ENCODE measurements around the gene VPS37D. TPM values are rescaled to one million over a fixed set of nuclear protein-coding genes. Genes with fewer than 3 reads are reported as not detected.

VPS37D gene
- total and polyA plus RNA-seq, 2 donors, result 3.2 to 4.7 TPM

- Histone ChIP-seq H3K27ac (ENCODE audit: low read depth) (no peak overlapping the region), H3K4me3 (ENCODE audit: low read depth, low read length) (no peak overlapping the region), H3K4me1 (ENCODE audit: insufficient read depth) (peaks cover 1% of the 10 kb centered on the region), H3K36me3 (ENCODE audit: insufficient read depth) (no peaks in the 10 kb centered on the region)
- DNase-seq (ENCODE audit: extremely low spot score), result no peak
- 91% methylated on average over 2 of the region's 2 CpGs for WGBS
Measured at GRCh38 chr7:73679709-73680108, 12.1 kb downstream of the VPS37D start.

- H3K36me3 ChIP-seq (ENCODE audit: insufficient read depth), result no peaks in the 10 kb centered on the region
- WGBS, result 85% methylated on average over 7 of the region's 7 CpGs
- H3K27ac ChIP-seq (ENCODE audit: low read depth), result no peak overlapping the region
- no peak overlapping the region for H3K4me3 ChIP-seq (ENCODE audit: low read depth, low read length)
- DNase-seq (ENCODE audit: extremely low spot score), result no peak
- H3K4me1 ChIP-seq (ENCODE audit: insufficient read depth), result peaks cover 1% of the 10 kb centered on the region
Measured at GRCh38 chr7:73680501-73680900, 12.9 kb downstream of the VPS37D start.

GRCh38 chr7:73681031-73681430 lies 13.4 kb downstream of the VPS37D start:
- Histone ChIP-seq H3K4me1 (ENCODE audit: insufficient read depth) (peaks cover 1% of the 10 kb centered on the region), H3K4me3 (ENCODE audit: low read depth, low read length) (no peak overlapping the region), H3K36me3 (ENCODE audit: insufficient read depth) (no peaks in the 10 kb centered on the region), H3K27ac (ENCODE audit: low read depth) (no peak overlapping the region)
- no peak for DNase-seq (ENCODE audit: extremely low spot score)
- WGBS, result 82% methylated on average over 8 of the region's 8 CpGs

GRCh38 chr7:73682745-73683055 lies 15.1 kb downstream of the VPS37D start:
- Histone ChIP-seq H3K4me3 (ENCODE audit: low read depth, low read length) (peak overlapping the region; percentile 77), H3K36me3 (ENCODE audit: insufficient read depth) (no peaks in the 10 kb centered on the region), H3K4me1 (ENCODE audit: insufficient read depth) (peaks cover 1% of the 10 kb centered on the region), H3K27ac (ENCODE audit: low read depth) (no peak overlapping the region)
- no peak for DNase-seq (ENCODE audit: extremely low spot score)
- WGBS, result under 1% methylated on average over 33 of the region's 33 CpGs

GRCh38 chr7:73683056-73683787 lies 15.6 kb downstream of the VPS37D start, which contains the start of the genes BUD23 and DNAJC30:
TSS of gene BUD23 (plus strand) at chr7:73683597. CDS start at chr7:73683626, 29 bp downstream.
TSS of gene DNAJC30 (minus strand) at chr7:73683453. CDS start at chr7:73683423, 30 bp downstream.
- WGBS, result under 1% methylated on average over 68 of the region's 68 CpGs
- Histone ChIP-seq H3K4me1 (ENCODE audit: insufficient read depth) (peaks cover 1% of the 10 kb centered on the region), H3K27ac (ENCODE audit: low read depth) (peak within 1 kb of the TSS; percentile 73), H3K4me3 (ENCODE audit: low read depth, low read length) (peak within 1 kb of the TSS; percentile 94), H3K36me3 (ENCODE audit: insufficient read depth) (no peaks in the 10 kb centered on the region)
- DNase-seq (ENCODE audit: extremely low spot score), result peak; percentile 91

- Histone ChIP-seq H3K4me3 (ENCODE audit: low read depth, low read length) (peak overlapping the region; percentile 94), H3K27ac (ENCODE audit: low read depth) (peak overlapping the region; percentile 48), H3K36me3 (ENCODE audit: insufficient read depth) (no peaks in the 10 kb centered on the region), H3K4me1 (ENCODE audit: insufficient read depth) (peaks cover 1% of the 10 kb centered on the region)
- WGBS, result 24% methylated on average over 58 of the region's 58 CpGs
- DNase-seq (ENCODE audit: extremely low spot score), result no peak
Measured at GRCh38 chr7:73683788-73684693, 16.4 kb downstream of the VPS37D start.

- H3K4me1 ChIP-seq (ENCODE audit: insufficient read depth), result peaks cover 1% of the 10 kb centered on the region
- WGBS, result 98% methylated on average over 18 of the region's 18 CpGs
- H3K27ac ChIP-seq (ENCODE audit: low read depth), result no peak overlapping the region
- no peak for DNase-seq (ENCODE audit: extremely low spot score)
- H3K4me3 ChIP-seq (ENCODE audit: low read depth, low read length), result no peak overlapping the region
- H3K36me3 ChIP-seq (ENCODE audit: insufficient read depth), result no peaks in the 10 kb centered on the region
Measured at GRCh38 chr7:73685311-73685710, 17.7 kb downstream of the VPS37D start.

GRCh38 chr7:73688288-73688687 lies 20.7 kb downstream of the VPS37D start:
- Histone ChIP-seq H3K4me1 (ENCODE audit: insufficient read depth) (no peaks in the 10 kb centered on the region), H3K4me3 (ENCODE audit: low read depth, low read length) (no peak overlapping the region), H3K36me3 (ENCODE audit: insufficient read depth) (peaks cover 2% of the 10 kb centered on the region), H3K27ac (ENCODE audit: low read depth) (no peak overlapping the region)
- DNase-seq (ENCODE audit: extremely low spot score), result no peak
- WGBS, result 91% methylated on average over 8 of the region's 8 CpGs

- 80% methylated on average over 7 of the region's 7 CpGs for WGBS
- no peaks in the 10 kb centered on the region for H3K4me1 ChIP-seq (ENCODE audit: insufficient read depth)
- H3K4me3 ChIP-seq (ENCODE audit: low read depth, low read length), result no peak overlapping the region
- H3K27ac ChIP-seq (ENCODE audit: low read depth), result no peak overlapping the region
- DNase-seq (ENCODE audit: extremely low spot score), result no peak
- H3K36me3 ChIP-seq (ENCODE audit: insufficient read depth), result peaks cover 2% of the 10 kb centered on the region
Measured at GRCh38 chr7:73690646-73691045, 23.0 kb downstream of the VPS37D start.

GRCh38 chr7:73696372-73696771 lies 28.7 kb downstream of the VPS37D start:
- whole genome bisulfite sequencing, result 87% methylated on average over 4 of the region's 4 CpGs
- H3K4me1 ChIP-seq (ENCODE audit: insufficient read depth), result no peaks in the 10 kb centered on the region
- H3K4me3 ChIP-seq (ENCODE audit: low read depth, low read length), result no peak overlapping the region
- no peak overlapping the region for H3K27ac ChIP-seq (ENCODE audit: low read depth)
- peaks cover 2% of the 10 kb centered on the region for H3K36me3 ChIP-seq (ENCODE audit: insufficient read depth)
- DNase-seq (ENCODE audit: extremely low spot score), result no peak

GRCh38 chr7:73698410-73698809 lies 30.8 kb downstream of the VPS37D start:
- H3K36me3 ChIP-seq (ENCODE audit: insufficient read depth), result no peaks in the 10 kb centered on the region
- no peak overlapping the region for H3K4me3 ChIP-seq (ENCODE audit: low read depth, low read length)
- 84% methylated on average over 7 of the region's 7 CpGs for WGBS
- no peaks in the 10 kb centered on the region for H3K4me1 ChIP-seq (ENCODE audit: insufficient read depth)
- DNase-seq (ENCODE audit: extremely low spot score), result no peak
- no peak overlapping the region for H3K27ac ChIP-seq (ENCODE audit: low read depth)

GRCh38 chr7:73699370-73700068 lies 31.9 kb downstream of the VPS37D start:
- no peaks in the 10 kb centered on the region for H3K36me3 ChIP-seq (ENCODE audit: insufficient read depth)

GRCh38 chr7:73700069-73700423 lies 32.4 kb downstream of the VPS37D start:
- Histone ChIP-seq H3K4me1 (ENCODE audit: insufficient read depth) (no peaks in the 10 kb centered on the region), H3K27ac (ENCODE audit: low read depth) (no peak overlapping the region), H3K4me3 (ENCODE audit: low read depth, low read length) (no peak overlapping the region), H3K36me3 (ENCODE audit: insufficient read depth) (no peaks in the 10 kb centered on the region)
- WGBS, result 87% methylated on average over 14 of the region's 14 CpGs
- no peak for DNase-seq (ENCODE audit: extremely low spot score)

More at GRCh38 chr7:73699370-73700068, 31.9 kb downstream of the VPS37D start:
- no peak overlapping the region for H3K27ac ChIP-seq (ENCODE audit: low read depth)
- DNase-seq (ENCODE audit: extremely low spot score), result no peak
- WGBS, result 82% methylated on average over 15 of the region's 15 CpGs
- H3K4me1 ChIP-seq (ENCODE audit: insufficient read depth), result no peaks in the 10 kb centered on the region
- H3K4me3 ChIP-seq (ENCODE audit: low read depth, low read length), result no peak overlapping the region
